ENCODE results near the gene ZC3H10. TPM values are rescaled to one million over a fixed set of nuclear protein-coding genes. Genes with fewer than 3 reads are reported as not detected.
A peak's percentile ranks its signal among the peaks of the same experiment; 100 is the strongest.

ZC3H10 gene
- total and polyA plus RNA-seq, 2 of the 13 experiments (the other 11 are each of a cell fraction or from before 2014, with no cell fraction given) = 0.70 to 2.3 TPM

- TF ChIP-seq, protein P1, sequence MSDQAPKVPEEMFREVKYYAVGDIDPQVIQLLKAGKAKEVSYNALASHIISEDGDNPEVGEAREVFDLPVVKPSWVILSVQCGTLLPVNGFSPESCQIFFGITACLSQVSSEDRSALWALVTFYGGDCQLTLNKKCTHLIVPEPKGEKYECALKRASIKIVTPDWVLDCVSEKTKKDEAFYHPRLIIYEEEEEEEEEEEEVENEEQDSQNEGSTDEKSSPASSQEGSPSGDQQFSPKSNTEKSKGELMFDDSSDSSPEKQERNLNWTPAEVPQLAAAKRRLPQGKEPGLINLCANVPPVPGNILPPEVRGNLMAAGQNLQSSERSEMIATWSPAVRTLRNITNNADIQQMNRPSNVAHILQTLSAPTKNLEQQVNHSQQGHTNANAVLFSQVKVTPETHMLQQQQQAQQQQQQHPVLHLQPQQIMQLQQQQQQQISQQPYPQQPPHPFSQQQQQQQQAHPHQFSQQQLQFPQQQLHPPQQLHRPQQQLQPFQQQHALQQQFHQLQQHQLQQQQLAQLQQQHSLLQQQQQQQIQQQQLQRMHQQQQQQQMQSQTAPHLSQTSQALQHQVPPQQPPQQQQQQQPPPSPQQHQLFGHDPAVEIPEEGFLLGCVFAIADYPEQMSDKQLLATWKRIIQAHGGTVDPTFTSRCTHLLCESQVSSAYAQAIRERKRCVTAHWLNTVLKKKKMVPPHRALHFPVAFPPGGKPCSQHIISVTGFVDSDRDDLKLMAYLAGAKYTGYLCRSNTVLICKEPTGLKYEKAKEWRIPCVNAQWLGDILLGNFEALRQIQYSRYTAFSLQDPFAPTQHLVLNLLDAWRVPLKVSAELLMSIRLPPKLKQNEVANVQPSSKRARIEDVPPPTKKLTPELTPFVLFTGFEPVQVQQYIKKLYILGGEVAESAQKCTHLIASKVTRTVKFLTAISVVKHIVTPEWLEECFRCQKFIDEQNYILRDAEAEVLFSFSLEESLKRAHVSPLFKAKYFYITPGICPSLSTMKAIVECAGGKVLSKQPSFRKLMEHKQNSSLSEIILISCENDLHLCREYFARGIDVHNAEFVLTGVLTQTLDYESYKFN (CRISPR knock-in tag; conservative IDR thresholded peaks at IDR 0.05) = peak; percentile 80
- TF ChIP-seq DNMT1 (CRISPR knock-in tag; IDR thresholded peaks at IDR 0.05) (no peak), JDP2 (CRISPR knock-in tag; IDR thresholded peaks at IDR 0.05; ENCODE audit: borderline replicate concordance) (no peak), ATF1 (CRISPR knock-in tag; IDR thresholded peaks at IDR 0.05) (no peak), CBFB (CRISPR knock-in tag; IDR thresholded peaks at IDR 0.05) (no peak), ZBTB3 (CRISPR knock-in tag; IDR thresholded peaks at IDR 0.05; ENCODE audit: borderline replicate concordance, low read depth) (no peak), ZNF235 (CRISPR knock-in tag; IDR thresholded peaks at IDR 0.05; ENCODE audit: borderline replicate concordance) (no peak), KLF16 (CRISPR knock-in tag; IDR thresholded peaks at IDR 0.05) (peak in 1 of 2 experiments; percentile 73; a peak in 1 of 4 replicates), RERE (CRISPR knock-in tag; IDR thresholded peaks at IDR 0.05; ENCODE audit: low read depth) (0 out of 2 replicates have a peak, but pooled peaks have one; percentile 43), NR0B2 (CRISPR knock-in tag; IDR thresholded peaks at IDR 0.05) (no peak)
- TF ChIP-seq, protein P2, sequence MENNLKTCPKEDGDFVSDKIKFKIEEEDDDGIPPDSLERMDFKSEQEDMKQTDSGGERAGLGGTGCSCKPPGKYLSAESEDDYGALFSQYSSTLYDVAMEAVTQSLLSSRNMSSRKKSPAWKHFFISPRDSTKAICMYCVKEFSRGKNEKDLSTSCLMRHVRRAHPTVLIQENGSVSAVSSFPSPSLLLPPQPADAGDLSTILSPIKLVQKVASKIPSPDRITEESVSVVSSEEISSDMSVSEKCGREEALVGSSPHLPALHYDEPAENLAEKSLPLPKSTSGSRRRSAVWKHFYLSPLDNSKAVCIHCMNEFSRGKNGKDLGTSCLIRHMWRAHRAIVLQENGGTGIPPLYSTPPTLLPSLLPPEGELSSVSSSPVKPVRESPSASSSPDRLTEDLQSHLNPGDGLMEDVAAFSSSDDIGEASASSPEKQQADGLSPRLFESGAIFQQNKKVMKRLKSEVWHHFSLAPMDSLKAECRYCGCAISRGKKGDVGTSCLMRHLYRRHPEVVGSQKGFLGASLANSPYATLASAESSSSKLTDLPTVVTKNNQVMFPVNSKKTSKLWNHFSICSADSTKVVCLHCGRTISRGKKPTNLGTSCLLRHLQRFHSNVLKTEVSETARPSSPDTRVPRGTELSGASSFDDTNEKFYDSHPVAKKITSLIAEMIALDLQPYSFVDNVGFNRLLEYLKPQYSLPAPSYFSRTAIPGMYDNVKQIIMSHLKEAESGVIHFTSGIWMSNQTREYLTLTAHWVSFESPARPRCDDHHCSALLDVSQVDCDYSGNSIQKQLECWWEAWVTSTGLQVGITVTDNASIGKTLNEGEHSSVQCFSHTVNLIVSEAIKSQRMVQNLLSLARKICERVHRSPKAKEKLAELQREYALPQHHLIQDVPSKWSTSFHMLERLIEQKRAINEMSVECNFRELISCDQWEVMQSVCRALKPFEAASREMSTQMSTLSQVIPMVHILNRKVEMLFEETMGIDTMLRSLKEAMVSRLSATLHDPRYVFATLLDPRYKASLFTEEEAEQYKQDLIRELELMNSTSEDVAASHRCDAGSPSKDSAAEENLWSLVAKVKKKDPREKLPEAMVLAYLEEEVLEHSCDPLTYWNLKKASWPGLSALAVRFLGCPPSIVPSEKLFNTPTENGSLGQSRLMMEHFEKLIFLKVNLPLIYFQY (CRISPR knock-in tag; IDR thresholded peaks at IDR 0.05; ENCODE audit: borderline replicate concordance) = no peak
- TF ChIP-seq, protein P3, sequence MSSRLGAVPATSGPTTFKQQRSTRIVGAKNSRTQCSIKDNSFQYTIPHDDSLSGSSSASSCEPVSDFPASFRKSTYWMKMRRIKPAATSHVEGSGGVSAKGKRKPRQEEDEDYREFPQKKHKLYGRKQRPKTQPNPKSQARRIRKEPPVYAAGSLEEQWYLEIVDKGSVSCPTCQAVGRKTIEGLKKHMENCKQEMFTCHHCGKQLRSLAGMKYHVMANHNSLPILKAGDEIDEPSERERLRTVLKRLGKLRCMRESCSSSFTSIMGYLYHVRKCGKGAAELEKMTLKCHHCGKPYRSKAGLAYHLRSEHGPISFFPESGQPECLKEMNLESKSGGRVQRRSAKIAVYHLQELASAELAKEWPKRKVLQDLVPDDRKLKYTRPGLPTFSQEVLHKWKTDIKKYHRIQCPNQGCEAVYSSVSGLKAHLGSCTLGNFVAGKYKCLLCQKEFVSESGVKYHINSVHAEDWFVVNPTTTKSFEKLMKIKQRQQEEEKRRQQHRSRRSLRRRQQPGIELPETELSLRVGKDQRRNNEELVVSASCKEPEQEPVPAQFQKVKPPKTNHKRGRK (CRISPR knock-in tag; IDR thresholded peaks at IDR 0.05) = no peak
Observed at GRCh38 chr12:56080556-56081138, 37.4 kb upstream of the ZC3H10 start (continued).

All from HepG2 (cell line).